ENCODE data around the gene MYO1E. TPM values are rescaled to one million over a fixed set of nuclear protein-coding genes. Genes with fewer than 3 reads are reported as not detected.

Gene MYO1E
- total RNA-seq, 6 experiments from 2014 or later = 108 to 142 (median 115) TPM

DNA sequence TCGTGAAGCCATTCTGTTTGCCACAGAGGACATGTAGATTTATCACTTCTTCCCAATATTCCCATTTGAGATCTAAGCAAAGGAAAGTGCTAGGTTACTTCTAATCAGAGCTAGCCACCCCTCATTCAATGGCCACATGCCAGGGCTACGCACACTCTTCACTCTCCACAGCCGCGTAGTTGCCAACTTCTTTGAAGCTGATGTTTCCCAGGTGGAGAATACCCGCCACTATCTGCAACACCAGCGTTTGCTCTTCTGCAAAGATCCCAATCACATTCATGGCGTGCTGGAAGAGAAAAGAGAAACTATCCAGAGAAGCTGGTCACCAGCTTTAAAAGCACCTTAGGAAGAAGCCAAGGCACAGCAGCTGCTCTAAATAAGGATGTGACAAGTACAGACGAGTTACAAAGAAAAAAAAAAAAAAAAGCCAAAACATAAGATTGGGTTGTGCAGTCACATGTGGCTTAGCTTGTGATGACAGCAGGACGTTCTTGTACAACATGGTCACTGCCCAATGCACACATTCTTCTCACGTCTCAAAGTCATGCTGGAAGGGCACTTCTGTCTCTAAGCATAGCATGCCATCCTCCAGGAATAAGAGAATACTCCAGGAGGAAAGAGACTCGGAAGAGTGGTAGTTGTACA, 149.6 kb downstream of the MYO1E start:
- peak overlapping the region; percentile 15; the same call in 1 of the 2 replicates for H3K4me3 Mint-ChIP-seq
- peaks cover 4% of the 10 kb centered on the region; the same call in 1 of the 2 replicates for H3K9me3 Mint-ChIP-seq
- peak overlapping the region; percentile 86 for H3K27ac Mint-ChIP-seq
- DNase-seq = no peak
- H3K36me3 Mint-ChIP-seq (ENCODE audit: low read depth) = peaks cover 75% of the 10 kb centered on the region
- TF ChIP-seq CTCF (IDR thresholded peaks at IDR 0.05) = no peak
- peaks cover 7% of the 10 kb centered on the region for H3K27me3 Mint-ChIP-seq (ENCODE audit: insufficient read depth)
- peaks cover 64% of the 10 kb centered on the region for H3K4me1 Mint-ChIP-seq (ENCODE audit: low read depth)

- DNase-seq = peak; percentile 85
- Mint-ChIP-seq H3K4me3 (peak overlapping the region; percentile 41), H3K27me3 (ENCODE audit: insufficient read depth) (peaks cover 6% of the 10 kb centered on the region), H3K9me3 (peaks cover under 1% of the 10 kb centered on the region; the same call in 1 of the 2 replicates), H3K36me3 (ENCODE audit: low read depth) (peaks cover 74% of the 10 kb centered on the region), H3K27ac (peak overlapping the region; percentile 86), H3K4me1 (ENCODE audit: low read depth) (peaks cover 55% of the 10 kb centered on the region)
- TF ChIP-seq CTCF (IDR thresholded peaks at IDR 0.05) = no peak
These were observed 150.9 kb downstream of the MYO1E start for GRCh38 chr15:59221511-59222505.

DNA sequence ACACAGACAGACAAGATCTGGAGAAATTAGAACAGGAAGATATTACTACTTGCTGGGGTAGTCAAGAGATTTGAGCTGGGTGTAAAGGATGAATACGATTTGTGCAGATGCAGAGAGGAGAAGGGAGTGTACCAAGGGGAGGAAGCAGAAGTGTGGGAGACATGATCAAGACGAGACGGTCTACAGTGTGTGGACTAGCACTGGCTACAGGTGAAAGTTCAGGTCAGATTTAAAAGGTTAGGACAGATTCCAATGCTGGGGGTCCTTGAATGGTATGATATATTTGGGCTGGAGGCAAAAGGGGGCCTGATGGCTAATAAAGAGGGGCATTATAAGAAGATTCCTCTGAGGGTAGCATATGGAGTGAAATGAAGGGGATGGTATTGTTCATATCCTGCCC, 154.0 kb downstream of the MYO1E start:
- H3K36me3 Mint-ChIP-seq (ENCODE audit: low read depth) = peaks cover 66% of the 10 kb centered on the region

DNA sequence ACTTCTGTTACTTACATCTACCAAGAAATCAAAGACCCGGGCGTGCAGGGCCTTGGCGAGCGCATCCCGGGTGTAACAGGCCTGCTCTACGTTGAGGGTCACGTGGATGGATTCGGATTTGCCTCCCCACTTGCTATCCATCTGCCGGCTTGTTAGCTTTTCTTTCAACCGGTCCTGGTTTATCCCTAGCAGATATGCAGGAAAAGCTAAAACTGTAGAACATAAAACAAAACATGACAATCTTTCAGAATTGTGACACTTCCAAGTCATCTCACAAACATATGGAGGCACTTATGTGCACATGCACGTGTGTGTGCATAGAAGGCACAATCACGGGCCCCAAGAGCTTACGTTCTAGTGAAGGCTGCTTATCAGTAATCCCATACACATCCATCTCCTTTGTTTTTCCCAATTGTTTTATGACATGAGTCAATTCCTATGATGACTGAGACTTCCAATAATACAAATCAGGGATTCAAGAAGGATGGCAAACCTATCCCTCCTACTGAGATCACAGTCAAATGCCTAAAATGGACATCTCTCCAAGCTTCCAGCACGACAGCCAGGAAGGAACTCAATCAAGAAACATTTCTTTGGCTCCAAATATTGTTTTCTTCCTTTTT, 154.7 kb downstream of the MYO1E start:
- TF ChIP-seq CTCF (IDR thresholded peaks at IDR 0.05) = no peak
- Mint-ChIP-seq H3K4me1 (ENCODE audit: low read depth) (peaks cover 38% of the 10 kb centered on the region), H3K4me3 (no peak overlapping the region), H3K27me3 (ENCODE audit: insufficient read depth) (peaks cover 3% of the 10 kb centered on the region; the same call in 1 of the 2 replicates), H3K36me3 (ENCODE audit: low read depth) (peaks cover 59% of the 10 kb centered on the region), H3K27ac (no peak overlapping the region), H3K9me3 (no peaks in the 10 kb centered on the region)
- no peak for DNase-seq

More for the DNA sequence above, 154.0 kb downstream of the MYO1E start:
- H3K27me3 Mint-ChIP-seq (ENCODE audit: insufficient read depth) = peaks cover 3% of the 10 kb centered on the region; the same call in 1 of the 2 replicates
- no peak for TF ChIP-seq CTCF (IDR thresholded peaks at IDR 0.05)
- no peak overlapping the region for H3K27ac Mint-ChIP-seq
- no peak for DNase-seq
- H3K9me3 Mint-ChIP-seq = no peaks in the 10 kb centered on the region
- peaks cover 45% of the 10 kb centered on the region for H3K4me1 Mint-ChIP-seq (ENCODE audit: low read depth)
- H3K4me3 Mint-ChIP-seq = no peak overlapping the region

DNA sequence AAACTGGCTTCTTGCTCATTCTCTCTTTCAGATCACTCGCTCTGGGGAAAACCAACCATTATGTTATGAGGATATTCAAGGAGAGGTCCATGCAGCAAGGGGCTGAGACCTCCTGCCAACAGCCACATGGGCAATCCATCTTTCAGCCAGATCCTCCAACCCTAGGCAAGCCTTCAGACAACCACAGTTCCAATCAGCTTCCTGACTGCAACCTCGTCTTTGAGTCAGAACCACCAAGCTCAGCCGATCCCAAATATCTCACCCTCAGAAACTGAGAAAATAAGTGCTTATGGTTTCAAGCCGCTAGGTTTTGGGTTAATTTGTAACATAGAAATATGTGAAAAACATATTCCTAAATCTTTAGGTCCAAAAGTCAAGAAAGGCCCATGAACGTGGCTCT, 155.8 kb downstream of the MYO1E start:
- H3K27me3 Mint-ChIP-seq (ENCODE audit: insufficient read depth) = peaks cover 3% of the 10 kb centered on the region; the same call in 1 of the 2 replicates
- H3K36me3 Mint-ChIP-seq (ENCODE audit: low read depth) = peaks cover 61% of the 10 kb centered on the region
- no peak overlapping the region for H3K27ac Mint-ChIP-seq
- no peak for TF ChIP-seq CTCF (IDR thresholded peaks at IDR 0.05)
- H3K4me1 Mint-ChIP-seq (ENCODE audit: low read depth) = peaks cover 30% of the 10 kb centered on the region
- H3K9me3 Mint-ChIP-seq = no peaks in the 10 kb centered on the region
- H3K4me3 Mint-ChIP-seq = no peak overlapping the region
- DNase-seq = no peak
